H9 (cell line): ENCODE results near the gene MGRN1. TPM values are rescaled to one million over a fixed set of nuclear protein-coding genes. Genes with fewer than 3 reads are reported as not detected.

Experiments used
- DNase-seq: peaks from one replicate; pipeline ENCODE4 v3.0.0-alpha.2; 2017
- H2AFZ ChIP-seq: one replicate; pipeline ENCODE4 v1.6.1; 2013; ENCODE audit warnings: mild to moderate bottlenecking, low read length, control low read depth, moderate library complexity
- H2AK5ac ChIP-seq: 2 replicates; pipeline ENCODE4 v1.6.1; 2013; ENCODE audit warnings: low read length, control low read depth, mixed read lengths; ENCODE audit not compliant: insufficient read length
- H2BK120ac ChIP-seq: one replicate; pipeline ENCODE4 v1.6.1; 2013; ENCODE audit warnings: low read depth, mild to moderate bottlenecking, low read length, control low read depth, inconsistent platforms; ENCODE audit not compliant: poor library complexity, severe bottlenecking
- H2BK12ac ChIP-seq: 2 replicates; pipeline ENCODE4 v1.6.1; 2013; ENCODE audit warnings: low read length, control low read depth, mixed read lengths, low read depth; ENCODE audit not compliant: insufficient read length
- H2BK15ac ChIP-seq: 2 replicates; pipeline ENCODE4 v1.6.1; 2013; ENCODE audit warnings: low read depth, low read length, control low read depth
- H2BK20ac ChIP-seq: one replicate; pipeline ENCODE4 v1.6.1; 2013; ENCODE audit warnings: low read depth, mild to moderate bottlenecking, low read length, control low read depth, inconsistent platforms; ENCODE audit not compliant: poor library complexity, severe bottlenecking
- H2BK5ac ChIP-seq: 2 replicates; pipeline ENCODE4 v1.6.1; 2013; ENCODE audit warnings: low read length, control low read depth, mixed read lengths; ENCODE audit not compliant: insufficient read length
- H3K14ac ChIP-seq: 2 replicates; pipeline ENCODE4 v1.6.1; 2013; ENCODE audit warnings: low read length, control low read depth; ENCODE audit not compliant: insufficient read depth
- H3K18ac ChIP-seq: 2 replicates; pipeline ENCODE4 v1.6.1; 2013; ENCODE audit warnings: low read depth, mild to moderate bottlenecking, mixed read lengths, low read length, control low read depth; ENCODE audit not compliant: insufficient read length
- H3K23ac ChIP-seq: 2 replicates; pipeline ENCODE4 v1.6.1; 2013; ENCODE audit warnings: low read length, control low read depth, mixed read lengths, low read depth; ENCODE audit not compliant: insufficient read length
- H3K23me2 ChIP-seq: 2 replicates; pipeline ENCODE4 v1.6.1; 2013; ENCODE audit warnings: low read depth, mild to moderate bottlenecking, mixed read lengths, low read length, control low read depth; ENCODE audit not compliant: insufficient read length, poor library complexity, severe bottlenecking
- H3K27ac ChIP-seq: 2 replicates; pipeline ENCODE4 v1.5.1; 2013; ENCODE audit warnings: low read length, control low read depth, mixed read lengths, low read depth; ENCODE audit not compliant: insufficient read length
- H3K27me3 ChIP-seq: 2 replicates; pipeline ENCODE4 v1.6.1; 2013; ENCODE audit warnings: low read length, control low read depth, inconsistent platforms; ENCODE audit not compliant: insufficient read depth
- H3K4ac ChIP-seq: 2 replicates; pipeline ENCODE4 v1.6.1; 2013; ENCODE audit warnings: low read depth, mild to moderate bottlenecking, control low read depth, inconsistent platforms, low read length, moderate library complexity
- H3K4me1 ChIP-seq: 2 replicates; pipeline ENCODE4 v1.6.1; 2013; ENCODE audit warnings: low read length, control low read depth, inconsistent platforms; ENCODE audit not compliant: insufficient read depth
- H3K4me2 ChIP-seq: 2 replicates; pipeline ENCODE4 v1.6.1; 2013; ENCODE audit warnings: low read length, control low read depth, mixed read lengths; ENCODE audit not compliant: insufficient read length, insufficient read depth
- H3K56ac ChIP-seq: 2 replicates; pipeline ENCODE4 v1.6.1; 2013; ENCODE audit warnings: low read depth, mild to moderate bottlenecking, mixed read lengths, low read length, control low read depth; ENCODE audit not compliant: insufficient read length
- H3K79me1 ChIP-seq: 2 replicates; pipeline ENCODE4 v1.6.1; 2013; ENCODE audit warnings: low read depth, mild to moderate bottlenecking, moderate library complexity, low read length, control low read depth, inconsistent platforms; ENCODE audit not compliant: insufficient read depth, poor library complexity, severe bottlenecking
- H3K79me2 ChIP-seq: 2 replicates; pipeline ENCODE4 v1.6.1; 2013; ENCODE audit warnings: low read length, control low read depth, inconsistent platforms; ENCODE audit not compliant: insufficient read depth
- H3K9ac ChIP-seq: 2 replicates; pipeline ENCODE4 v1.6.1; 2013; ENCODE audit warnings: low read length, control low read depth, mixed read lengths; ENCODE audit not compliant: insufficient read length; ENCODE audit errors: extremely low read depth
- H3K9me3 ChIP-seq: one replicate; pipeline ENCODE4 v1.6.1; 2013; ENCODE audit warnings: low read depth, low read length, inconsistent platforms; ENCODE audit not compliant: control insufficient read depth
- H3T11ph ChIP-seq: one replicate; pipeline ENCODE4 v1.6.1; 2013; ENCODE audit warnings: mild to moderate bottlenecking, low read length, control low read depth, inconsistent platforms
- H4K20me1 ChIP-seq: one replicate; pipeline ENCODE4 v1.6.1; 2013; ENCODE audit not compliant: control insufficient read depth, insufficient read length, insufficient read depth
- H4K5ac ChIP-seq: 2 replicates; pipeline ENCODE4 v1.6.1; 2013; ENCODE audit warnings: low read depth, mild to moderate bottlenecking, mixed read lengths, low read length, control low read depth; ENCODE audit not compliant: insufficient read length
- H4K8ac ChIP-seq: replicated peaks from 2 replicates; pipeline ENCODE4 v1.6.1; 2013; ENCODE audit warnings: low read length, control low read depth, mixed read lengths, low read depth; ENCODE audit not compliant: insufficient read length
- H4K91ac ChIP-seq: 2 replicates; pipeline ENCODE4 v1.6.1; 2013; ENCODE audit warnings: low read depth, mild to moderate bottlenecking, moderate library complexity, mixed read lengths, low read length, control low read depth; ENCODE audit not compliant: insufficient read length
- H3K27ac Mint-ChIP-seq, 3 experiments: 2 replicates in 2 of 3; 3 replicates in 1 of 3; pipeline ENCODE4 v1.8.0; 2020 to 2021; ENCODE audit warnings: mixed read lengths in 3 of 3, mild to moderate bottlenecking in 1 of 3, moderate library complexity in 1 of 3
- H3K27me3 Mint-ChIP-seq: 2 replicates; pipeline ENCODE4 v1.8.0; 2021; ENCODE audit warnings: low read depth, mild to moderate bottlenecking, moderate library complexity, mixed read lengths
- H3K36me3 Mint-ChIP-seq, 3 experiments: 2 replicates in 2 of 3; 3 replicates in 1 of 3; pipeline ENCODE4 v1.8.0; 2020 to 2021; ENCODE audit warnings: low read depth in 3 of 3, mixed read lengths in 3 of 3; ENCODE audit not compliant: insufficient read depth in 1 of 3
- H3K4me1 Mint-ChIP-seq, 2 experiments: 2 replicates each; pipeline ENCODE4 v1.8.0; 2020; ENCODE audit warnings: mixed read lengths in 2 of 2
- H3K4me3 Mint-ChIP-seq, 2 experiments: 2 replicates in 1 of 2; 3 replicates in 1 of 2; pipeline ENCODE4 v1.8.0; 2020 to 2021; ENCODE audit warnings: mild to moderate bottlenecking in 2 of 2, mixed read lengths in 2 of 2, moderate library complexity in 1 of 2
- H3K9me3 Mint-ChIP-seq, 2 experiments: 2 replicates in 1 of 2; 3 replicates in 1 of 2; pipeline ENCODE4 v1.8.0; 2020; ENCODE audit warnings: mild to moderate bottlenecking in 2 of 2, mixed read lengths in 2 of 2, moderate library complexity in 1 of 2
- CTCF ChIP-seq: fragments of 200-600 bp; sonication (generic); conservative IDR thresholded peaks from 3 replicates; pipeline ENCODE4 v1.8.0; 2021; ENCODE audit warnings: antibody characterized with exemption, mild to moderate bottlenecking
- WGBS: extraction: QIAGEN DNeasy Blood & Tissue Kit; methylation state at CpG from one replicate; pipeline ENCODE4 v1.1.7; 2013; ENCODE audit warnings: missing lambda C conversion rate, low lambda C conversion rate, mixed read lengths; ENCODE audit not compliant: insufficient read length; ENCODE audit errors: extremely low coverage; 5-methylcytosine and 5-hydroxymethylcytosine counted together
- total RNA-seq: library from RNA; stranded (reverse); gene quantifications from 2 replicates; pipeline ENCODE4 v1.2.1, GENCODE V29; 2021

MGRN1 gene
- total RNA-seq, 1 experiment from 2014 or later = 91.6 TPM

GRCh38 chr16:4686497-4687210 is 62.0 kb downstream of the MGRN1 start:
- H3K4me1 Mint-ChIP-seq = no peaks in the 10 kb centered on the region
- no peak overlapping the region for H3K4me3 Mint-ChIP-seq

More at GRCh38 chr16:4686497-4687210, 62.0 kb downstream of the MGRN1 start:
- no peak overlapping the region for H3K9ac ChIP-seq
- no CpG with 5 or more reads among the region's 27 CpGs for WGBS
- no peak overlapping the region for H3K27ac ChIP-seq
- no peak overlapping the region for H2BK5ac ChIP-seq
- H4K20me1 ChIP-seq = no peaks in the 10 kb centered on the region
- H3K27me3 ChIP-seq = no peaks in the 10 kb centered on the region
- H3K79me2 ChIP-seq = no peaks in the 10 kb centered on the region
- H4K5ac ChIP-seq = no peak overlapping the region
- no peak overlapping the region for H3K4me2 ChIP-seq
- H3K9me3 ChIP-seq = no peaks in the 10 kb centered on the region
- H2AFZ ChIP-seq = no peak overlapping the region
- no peak overlapping the region for H2BK20ac ChIP-seq
- DNase-seq = no peak
- no peak overlapping the region for H2BK120ac ChIP-seq
- TF ChIP-seq CTCF = no peak
- no peak overlapping the region for H4K91ac ChIP-seq
- no peaks in the 10 kb centered on the region for H3K23me2 ChIP-seq
- H2AK5ac ChIP-seq = no peak overlapping the region
- H2BK15ac ChIP-seq = no peak overlapping the region
- H3K23ac ChIP-seq = no peak overlapping the region
- no peak overlapping the region; the same call in 1 of the 2 replicates for H3K14ac ChIP-seq
- Mint-ChIP-seq H3K27ac (no peak overlapping the region), H3K27me3 (no peaks in the 10 kb centered on the region), H3K36me3 (peaks cover 3 to 33% (median 30%) of the 10 kb centered on the region in 3 experiments; a peak in 6 of 7 replicates), H3K9me3 (no peaks in the 10 kb centered on the region)
- no peak overlapping the region for H2BK12ac ChIP-seq
- no peak overlapping the region for H3K18ac ChIP-seq
- no peaks in the 10 kb centered on the region for H3K4me1 ChIP-seq
- H3K79me1 ChIP-seq = no peaks in the 10 kb centered on the region
- no peak overlapping the region for H4K8ac ChIP-seq
- no peak overlapping the region for H3K4ac ChIP-seq
- no peak overlapping the region for H3T11ph ChIP-seq
- no peak overlapping the region for H3K56ac ChIP-seq
